LNCaP clone FGC (cell line): ENCODE measurements around the gene ATOX1.

Experiments used
- DNase-seq: peaks from one replicate; pipeline ENCODE4 v3.0.0-alpha.2; 2011; ENCODE audit warnings: low read depth
- H3K4me3 ChIP-seq: 2 replicates; pipeline ENCODE4 v1.5.1; 2011; ENCODE audit warnings: mild to moderate bottlenecking, low read depth, low read length, control low read depth
- CTCF ChIP-seq: IDR thresholded peaks from 2 replicates; pipeline ENCODE4 v1.5.1; 2012; ENCODE audit warnings: mild to moderate bottlenecking; ENCODE audit not compliant: control insufficient read depth, insufficient read depth; ENCODE audit errors: extremely low read depth

ATOX1 gene

GRCh38 chr5:151721812-151722391 lies 36.5 kb downstream of the ATOX1 start:
- DNase-seq: no peak
- no peak for TF ChIP-seq CTCF
- H3K4me3 ChIP-seq: no peak overlapping the region

- no peak for DNase-seq
- no peak for TF ChIP-seq CTCF
- H3K4me3 ChIP-seq: no peak overlapping the region
Observed at GRCh38 chr5:151721087-151721646, 37.3 kb downstream of the ATOX1 start.

- no peak overlapping the region for H3K4me3 ChIP-seq
- DNase-seq: no peak
- TF ChIP-seq CTCF: no peak
Observed at GRCh38 chr5:151720215-151720614, 38.2 kb downstream of the ATOX1 start.

GRCh38 chr5:151719228-151720000 lies 39.0 kb downstream of the ATOX1 start:
- no peak for DNase-seq
- H3K4me3 ChIP-seq: no peak overlapping the region
- peak; percentile 38 for TF ChIP-seq CTCF

GRCh38 chr5:151718646-151719045 lies 39.8 kb downstream of the ATOX1 start:
- no peak for DNase-seq
- TF ChIP-seq CTCF: no peak

GRCh38 chr5:151718153-151718552 lies 40.3 kb downstream of the ATOX1 start:
- TF ChIP-seq CTCF: no peak

More at GRCh38 chr5:151718646-151719045, 39.8 kb downstream of the ATOX1 start:
- H3K4me3 ChIP-seq: no peak overlapping the region

More at GRCh38 chr5:151718153-151718552, 40.3 kb downstream of the ATOX1 start:
- no peak for DNase-seq
- no peak overlapping the region for H3K4me3 ChIP-seq
